Rectal smooth muscle tissue (tissue), 1 donor: Measurements from ENCODE around the gene FGA.

Experiments
- H3K27ac ChIP-seq: one replicate; pipeline ENCODE4 v1.7.0; 2013; ENCODE audit warnings: low read depth, low read length, inconsistent platforms
- H3K27me3 ChIP-seq: one replicate; pipeline ENCODE4 v1.7.0; 2013; ENCODE audit warnings: low read length; ENCODE audit not compliant: control insufficient read depth, insufficient read depth
- H3K36me3 ChIP-seq: one replicate; pipeline ENCODE4 v1.7.0; 2013; ENCODE audit warnings: low read length; ENCODE audit not compliant: control insufficient read depth, insufficient read depth
- H3K4me1 ChIP-seq: one replicate; pipeline ENCODE4 v1.7.0; 2013; ENCODE audit warnings: low read length; ENCODE audit not compliant: control insufficient read depth, insufficient read depth
- H3K4me3 ChIP-seq: one replicate; pipeline ENCODE4 v1.7.0; 2013; ENCODE audit warnings: low read length
- H3K9ac ChIP-seq: one replicate; pipeline ENCODE4 v1.7.0; 2013; ENCODE audit warnings: low read length

Gene FGA

GRCh38 chr4:154590329-154591006, at the start of gene FGA:
Gene FGA (minus strand): TSS chr4:154590742. CDS start chr4:154590687, 55 bp downstream.
- Histone ChIP-seq H3K4me1 (no peaks in the 10 kb centered on the region), H3K27ac (no peak within 1 kb of the TSS), H3K4me3 (no peak within 1 kb of the TSS), H3K27me3 (no peaks in the 10 kb centered on the region), H3K36me3 (no peaks in the 10 kb centered on the region), H3K9ac (no peak within 1 kb of the TSS)

GRCh38 chr4:154634058-154634457, 43.5 kb upstream of the FGA start:
- no peak overlapping the region for H3K4me3 ChIP-seq
- no peaks in the 10 kb centered on the region for H3K4me1 ChIP-seq
- no peaks in the 10 kb centered on the region for H3K36me3 ChIP-seq
- H3K9ac ChIP-seq: no peak overlapping the region
- H3K27me3 ChIP-seq: no peaks in the 10 kb centered on the region
- no peak overlapping the region for H3K27ac ChIP-seq

GRCh38 chr4:154631828-154632227, 41.3 kb upstream of the FGA start:
- H3K4me1 ChIP-seq: no peaks in the 10 kb centered on the region
- H3K9ac ChIP-seq: no peak overlapping the region
- peaks cover 4% of the 10 kb centered on the region for H3K27me3 ChIP-seq

GRCh38 chr4:154630324-154630723, 39.8 kb upstream of the FGA start:
- H3K27me3 ChIP-seq: peaks cover 4% of the 10 kb centered on the region
- H3K4me3 ChIP-seq: no peak overlapping the region
- no peak overlapping the region for H3K9ac ChIP-seq
- no peaks in the 10 kb centered on the region for H3K36me3 ChIP-seq
- H3K27ac ChIP-seq: no peak overlapping the region
- H3K4me1 ChIP-seq: no peaks in the 10 kb centered on the region

More at GRCh38 chr4:154631828-154632227, 41.3 kb upstream of the FGA start:
- Histone ChIP-seq H3K4me3 (no peak overlapping the region), H3K36me3 (no peaks in the 10 kb centered on the region), H3K27ac (no peak overlapping the region)

GRCh38 chr4:154626793-154627484, 36.4 kb upstream of the FGA start:
- Histone ChIP-seq H3K4me1 (no peaks in the 10 kb centered on the region), H3K9ac (no peak overlapping the region), H3K4me3 (peak overlapping the region; percentile 54), H3K27ac (no peak overlapping the region), H3K27me3 (peaks cover 4% of the 10 kb centered on the region), H3K36me3 (no peaks in the 10 kb centered on the region)

GRCh38 chr4:154625971-154626370, 35.4 kb upstream of the FGA start:
- H3K4me3 ChIP-seq: no peak overlapping the region
- H3K36me3 ChIP-seq: no peaks in the 10 kb centered on the region
- no peak overlapping the region for H3K27ac ChIP-seq
- H3K9ac ChIP-seq: no peak overlapping the region
- no peaks in the 10 kb centered on the region for H3K4me1 ChIP-seq
- peaks cover 4% of the 10 kb centered on the region for H3K27me3 ChIP-seq

- Histone ChIP-seq H3K4me1 (no peaks in the 10 kb centered on the region), H3K9ac (no peak overlapping the region), H3K36me3 (no peaks in the 10 kb centered on the region), H3K27ac (no peak overlapping the region), H3K4me3 (no peak overlapping the region), H3K27me3 (peaks cover 4% of the 10 kb centered on the region)
Observed at GRCh38 chr4:154623995-154624394, 33.5 kb upstream of the FGA start.

GRCh38 chr4:154623436-154623835, 32.9 kb upstream of the FGA start:
- Histone ChIP-seq H3K27ac (no peak overlapping the region), H3K27me3 (peaks cover 4% of the 10 kb centered on the region), H3K9ac (no peak overlapping the region), H3K36me3 (no peaks in the 10 kb centered on the region), H3K4me1 (no peaks in the 10 kb centered on the region), H3K4me3 (no peak overlapping the region)

GRCh38 chr4:154622598-154622997, 32.1 kb upstream of the FGA start:
- no peaks in the 10 kb centered on the region for H3K36me3 ChIP-seq
- no peak overlapping the region for H3K27ac ChIP-seq
- H3K9ac ChIP-seq: no peak overlapping the region
- peaks cover 4% of the 10 kb centered on the region for H3K27me3 ChIP-seq
- no peak overlapping the region for H3K4me3 ChIP-seq
- H3K4me1 ChIP-seq: no peaks in the 10 kb centered on the region

GRCh38 chr4:154620111-154620510, 29.6 kb upstream of the FGA start:
- Histone ChIP-seq H3K9ac (no peak overlapping the region), H3K27ac (no peak overlapping the region), H3K4me3 (no peak overlapping the region), H3K36me3 (no peaks in the 10 kb centered on the region), H3K27me3 (no peaks in the 10 kb centered on the region), H3K4me1 (no peaks in the 10 kb centered on the region)

GRCh38 chr4:154618708-154619315, 28.3 kb upstream of the FGA start:
- Histone ChIP-seq H3K36me3 (no peaks in the 10 kb centered on the region), H3K4me1 (no peaks in the 10 kb centered on the region), H3K4me3 (no peak overlapping the region), H3K9ac (no peak overlapping the region), H3K27me3 (no peaks in the 10 kb centered on the region), H3K27ac (no peak overlapping the region)

GRCh38 chr4:154617820-154618317, 27.3 kb upstream of the FGA start:
- Histone ChIP-seq H3K27me3 (no peaks in the 10 kb centered on the region), H3K27ac (no peak overlapping the region), H3K36me3 (no peaks in the 10 kb centered on the region), H3K4me1 (no peaks in the 10 kb centered on the region), H3K4me3 (no peak overlapping the region), H3K9ac (no peak overlapping the region)
